ENCODE results near the gene ABCD3. TPM values are rescaled to one million over a fixed set of nuclear protein-coding genes. Genes with fewer than 3 reads are reported as not detected.
"Not testable (repeated sequence)": the region's sequence is repeated elsewhere in the genome, so short reads cannot be mapped to it uniquely, and the experiment has no call there.

The ABCD3 gene
- 10 to 100 TPM; 26.8 to 34.7 TPM for total RNA-seq
- polyA plus RNA-seq: 10 to 100 TPM; 18.4 to 20.4 TPM
- long read RNA-seq, donor 1, partial matches to known transcripts: 6 of 14 reads
- long read RNA-seq, donor 1, other reads (novel, unspliced or antisense): 4 of 14 reads
- long read RNA-seq, donor 2, transcript ABCD3-202 (23 exons, 3,538 nt): major isoform, 8 of 13 reads
- long read RNA-seq, donor 2, partial matches to known transcripts: 0 of 13 reads
- long read RNA-seq, donor 2, other reads (novel, unspliced or antisense): 5 of 13 reads

GRCh38 chr1:94417978-94418663 is at the start of gene ABCD3:
ABCD3 (plus strand) TSS chr1:94418389; CDS start chr1:94418479, 90 bp downstream.
- intact Hi-C loops (cut with DNase I): no loop called here
- Histone ChIP-seq H3K27me3 (ENCODE audit: control insufficient read depth in 1 of 2, insufficient read depth in 2 of 2, low read length in 1 of 2) (no peaks in the 10 kb centered on the region), H3K27ac (ENCODE audit: low read depth in 1 of 2, low read length in 2 of 2) (peak within 1 kb of the TSS in 1 of 2 donors; percentile 85), H3K4me3 (ENCODE audit: low read length in 2 of 2) (peak within 1 kb of the TSS; percentile 81 to 84), H3K36me3 (ENCODE audit: control insufficient read depth in 1 of 2, insufficient read depth in 2 of 2, low read length in 1 of 2) (no peaks in the 10 kb centered on the region), H3K9me3 (ENCODE audit: control insufficient read depth, low read length) (no peaks in the 10 kb centered on the region), H3K4me1 (ENCODE audit: control insufficient read depth in 1 of 2, insufficient read depth in 2 of 2, low read length in 2 of 2) (peaks cover 0 to 4% of the 10 kb centered on the region in 2 donors)
- ATAC-seq (ENCODE audit: low FRiP score): peak; percentile 99
- peak; percentile 99 for DNase-seq
- 0% methylated on average over 73 to 84 of the region's 84 CpGs for WGBS, 2 donors

- H3K27me3 ChIP-seq (ENCODE audit: control insufficient read depth in 1 of 2, insufficient read depth in 2 of 2, low read length in 1 of 2); DNase-seq; H3K4me1 ChIP-seq (ENCODE audit: control insufficient read depth in 1 of 2, insufficient read depth in 2 of 2, low read length in 2 of 2); ATAC-seq (ENCODE audit: low FRiP score); H3K4me3 ChIP-seq (ENCODE audit: low read length in 2 of 2); H3K9me3 ChIP-seq (ENCODE audit: control insufficient read depth, low read length); H3K36me3 ChIP-seq (ENCODE audit: control insufficient read depth in 1 of 2, insufficient read depth in 2 of 2, low read length in 1 of 2); intact Hi-C loops (cut with DNase I); H3K27ac ChIP-seq (ENCODE audit: low read depth in 1 of 2, low read length in 2 of 2): not testable (repeated sequence)
Observed at GRCh38 chr1:94372771-94373170, 45.4 kb upstream of the ABCD3 start.

GRCh38 chr1:94373311-94373710 is 44.9 kb upstream of the ABCD3 start:
- intact Hi-C loops (cut with DNase I); H3K27me3 ChIP-seq (ENCODE audit: control insufficient read depth in 1 of 2, insufficient read depth in 2 of 2, low read length in 1 of 2); H3K9me3 ChIP-seq (ENCODE audit: control insufficient read depth, low read length); H3K4me3 ChIP-seq (ENCODE audit: low read length in 2 of 2); ATAC-seq (ENCODE audit: low FRiP score); H3K4me1 ChIP-seq (ENCODE audit: control insufficient read depth in 1 of 2, insufficient read depth in 2 of 2, low read length in 2 of 2); DNase-seq; H3K27ac ChIP-seq (ENCODE audit: low read depth in 1 of 2, low read length in 2 of 2); H3K36me3 ChIP-seq (ENCODE audit: control insufficient read depth in 1 of 2, insufficient read depth in 2 of 2, low read length in 1 of 2): not testable (repeated sequence)
- WGBS, 2 donors: 38 to 86% methylated on average over 2 of the region's 2 CpGs

- DNase-seq; H3K27me3 ChIP-seq (ENCODE audit: control insufficient read depth in 1 of 2, insufficient read depth in 2 of 2, low read length in 1 of 2); H3K36me3 ChIP-seq (ENCODE audit: control insufficient read depth in 1 of 2, insufficient read depth in 2 of 2, low read length in 1 of 2); H3K4me3 ChIP-seq (ENCODE audit: low read length in 2 of 2); ATAC-seq (ENCODE audit: low FRiP score); H3K9me3 ChIP-seq (ENCODE audit: control insufficient read depth, low read length); intact Hi-C loops (cut with DNase I); H3K4me1 ChIP-seq (ENCODE audit: control insufficient read depth in 1 of 2, insufficient read depth in 2 of 2, low read length in 2 of 2); H3K27ac ChIP-seq (ENCODE audit: low read depth in 1 of 2, low read length in 2 of 2): not testable (repeated sequence)
- 78 to 81% methylated on average over 7 of the region's 7 CpGs for WGBS, 2 donors
Observed at GRCh38 chr1:94375666-94376065, 42.5 kb upstream of the ABCD3 start.

GRCh38 chr1:94378493-94378892 is 39.7 kb upstream of the ABCD3 start:
- H3K4me1 ChIP-seq (ENCODE audit: control insufficient read depth in 1 of 2, insufficient read depth in 2 of 2, low read length in 2 of 2); H3K4me3 ChIP-seq (ENCODE audit: low read length in 2 of 2); H3K27me3 ChIP-seq (ENCODE audit: control insufficient read depth in 1 of 2, insufficient read depth in 2 of 2, low read length in 1 of 2); H3K27ac ChIP-seq (ENCODE audit: low read depth in 1 of 2, low read length in 2 of 2); DNase-seq; intact Hi-C loops (cut with DNase I); H3K36me3 ChIP-seq (ENCODE audit: control insufficient read depth in 1 of 2, insufficient read depth in 2 of 2, low read length in 1 of 2); H3K9me3 ChIP-seq (ENCODE audit: control insufficient read depth, low read length); ATAC-seq (ENCODE audit: low FRiP score): not testable (repeated sequence)
- WGBS, 2 donors: 53 to 56% methylated on average over 2 of the region's 2 CpGs

- H3K4me1 ChIP-seq (ENCODE audit: control insufficient read depth in 1 of 2, insufficient read depth in 2 of 2, low read length in 2 of 2): no peaks in the 10 kb centered on the region
- H3K27ac ChIP-seq (ENCODE audit: low read depth in 1 of 2, low read length in 2 of 2): no peak overlapping the region
- H3K9me3 ChIP-seq (ENCODE audit: control insufficient read depth, low read length): peaks cover 3% of the 10 kb centered on the region
- ATAC-seq (ENCODE audit: low FRiP score): no peak
- DNase-seq: no peak
- H3K4me3 ChIP-seq (ENCODE audit: low read length in 2 of 2): no peak overlapping the region
- H3K36me3 ChIP-seq (ENCODE audit: control insufficient read depth in 1 of 2, insufficient read depth in 2 of 2, low read length in 1 of 2): no peaks in the 10 kb centered on the region
- WGBS, 2 donors: 90 to 94% methylated on average over 3 of the region's 3 CpGs
- intact Hi-C loops (cut with DNase I): no loop called here
- no peaks in the 10 kb centered on the region for H3K27me3 ChIP-seq (ENCODE audit: control insufficient read depth in 1 of 2, insufficient read depth in 2 of 2, low read length in 1 of 2)
Observed at GRCh38 chr1:94379615-94380014, 38.6 kb upstream of the ABCD3 start.

GRCh38 chr1:94382201-94382600 is 36.0 kb upstream of the ABCD3 start:
- Histone ChIP-seq H3K27me3 (ENCODE audit: control insufficient read depth in 1 of 2, insufficient read depth in 2 of 2, low read length in 1 of 2) (no peaks in the 10 kb centered on the region), H3K9me3 (ENCODE audit: control insufficient read depth, low read length) (peaks cover 3% of the 10 kb centered on the region), H3K36me3 (ENCODE audit: control insufficient read depth in 1 of 2, insufficient read depth in 2 of 2, low read length in 1 of 2) (no peaks in the 10 kb centered on the region), H3K4me3 (ENCODE audit: low read length in 2 of 2) (no peak overlapping the region), H3K4me1 (ENCODE audit: control insufficient read depth in 1 of 2, insufficient read depth in 2 of 2, low read length in 2 of 2) (no peaks in the 10 kb centered on the region), H3K27ac (ENCODE audit: low read depth in 1 of 2, low read length in 2 of 2) (no peak overlapping the region)
- intact Hi-C loops (cut with DNase I): no loop called here
- DNase-seq (no peak), ATAC-seq (ENCODE audit: low FRiP score) (no peak)
- 87 to 90% methylated on average over 3 of the region's 3 CpGs for WGBS, 2 donors

GRCh38 chr1:94383966-94384408 is 34.2 kb upstream of the ABCD3 start:
- no peak for ATAC-seq (ENCODE audit: low FRiP score)
- H3K9me3 ChIP-seq (ENCODE audit: control insufficient read depth, low read length): no peaks in the 10 kb centered on the region
- intact Hi-C loops (cut with DNase I): no loop called here
- WGBS, 2 donors: 82 to 89% methylated on average over 4 of the region's 4 CpGs
- no peak for DNase-seq
- H3K4me3 ChIP-seq (ENCODE audit: low read length in 2 of 2): no peak overlapping the region
- H3K36me3 ChIP-seq (ENCODE audit: control insufficient read depth in 1 of 2, insufficient read depth in 2 of 2, low read length in 1 of 2): no peaks in the 10 kb centered on the region
- no peaks in the 10 kb centered on the region for H3K27me3 ChIP-seq (ENCODE audit: control insufficient read depth in 1 of 2, insufficient read depth in 2 of 2, low read length in 1 of 2)
- no peak overlapping the region for H3K27ac ChIP-seq (ENCODE audit: low read depth in 1 of 2, low read length in 2 of 2)
- no peaks in the 10 kb centered on the region for H3K4me1 ChIP-seq (ENCODE audit: control insufficient read depth in 1 of 2, insufficient read depth in 2 of 2, low read length in 2 of 2)
